Liver (tissue), 9 donors: ENCODE measurements around the gene DDX17. TPM values are rescaled to one million over a fixed set of nuclear protein-coding genes. Genes with fewer than 3 reads are reported as not detected.
A peak's percentile ranks its signal among the peaks of the same experiment; 100 is the strongest.

ENCODE experiments used
- DNase-seq: peaks from one replicate; pipeline ENCODE4 v3.0.0-alpha.2; 2017; ENCODE audit warnings: low spot score
- H3K27ac ChIP-seq, 2 donors: one replicate each; pipeline ENCODE4 v1.7.0; 2013; ENCODE audit warnings: inconsistent platforms in 2 of 2, low read length in 2 of 2, control low read depth in 1 of 2, low read depth in 1 of 2, mild to moderate bottlenecking in 1 of 2
- H3K27me3 ChIP-seq, 4 donors: one replicate each; pipeline versions ENCODE4 v1.6.1 to v1.7.0; 2013; ENCODE audit warnings: low read length in 3 of 4, inconsistent platforms in 1 of 4, mild to moderate bottlenecking in 1 of 4, moderate library complexity in 1 of 4; ENCODE audit not compliant: control insufficient read depth in 4 of 4, insufficient read depth in 4 of 4
- H3K36me3 ChIP-seq, 4 donors: one replicate each; pipeline versions ENCODE4 v1.6.1 to v1.7.0; 2013; ENCODE audit warnings: low read length in 3 of 4, mild to moderate bottlenecking in 3 of 4, low read depth in 1 of 4, moderate library complexity in 1 of 4; ENCODE audit not compliant: control insufficient read depth in 4 of 4, insufficient read depth in 3 of 4
- H3K4me1 ChIP-seq, 4 donors: one replicate each; pipeline versions ENCODE4 v1.6.1 to v1.7.0; 2013; ENCODE audit warnings: low read length in 3 of 4, mild to moderate bottlenecking in 3 of 4, moderate library complexity in 1 of 4; ENCODE audit not compliant: control insufficient read depth in 4 of 4, insufficient read depth in 4 of 4
- H3K4me3 ChIP-seq, 3 donors: one replicate each; pipeline versions ENCODE4 v1.6.1 to v1.7.0; 2013; ENCODE audit warnings: low read length in 3 of 3, control low read depth in 1 of 3, low read depth in 1 of 3, mild to moderate bottlenecking in 1 of 3
- H3K9ac ChIP-seq, 2 donors: one replicate each; pipeline ENCODE4 v1.7.0; 2013; ENCODE audit warnings: low read length in 2 of 2, mild to moderate bottlenecking in 2 of 2, moderate library complexity in 2 of 2, control low read depth in 1 of 2, low read depth in 1 of 2
- H3K9me3 ChIP-seq, 4 donors: one replicate each; pipeline versions ENCODE4 v1.6.1 to v1.7.0; 2013; ENCODE audit warnings: low read length in 3 of 4; ENCODE audit not compliant: control insufficient read depth in 4 of 4
- EGR1 ChIP-seq, 2 donors: IDR thresholded peaks; 2 replicates each; pipeline ENCODE4 v1.6.1; 2016 to 2018; ENCODE audit warnings: antibody characterized with exemption in 2 of 2, low read depth in 2 of 2
- FOXA1 ChIP-seq: IDR thresholded peaks from 2 replicates; pipeline ENCODE4 v1.6.1; 2016; ENCODE audit warnings: antibody characterized with exemption
- FOXA2 ChIP-seq: IDR thresholded peaks from 2 replicates; pipeline ENCODE4 v1.6.1; 2016; ENCODE audit warnings: antibody characterized with exemption
- GABPA ChIP-seq, 2 donors: IDR thresholded peaks in 1 of 2; conservative IDR thresholded peaks in 1 of 2; 2 replicates each; pipeline ENCODE4 v1.6.1; 2016; ENCODE audit warnings: antibody characterized with exemption in 2 of 2, mild to moderate bottlenecking in 1 of 2, moderate library complexity in 1 of 2
- HNF4A ChIP-seq, 2 donors: conservative IDR thresholded peaks; 2 replicates each; pipeline ENCODE4 v1.6.1; 2016; ENCODE audit warnings: antibody characterized with exemption in 2 of 2, mild to moderate bottlenecking in 2 of 2
- HNF4G ChIP-seq: IDR thresholded peaks from 2 replicates; pipeline ENCODE4 v1.6.1; 2016; ENCODE audit warnings: antibody characterized with exemption
- JUND ChIP-seq, 2 donors: IDR thresholded peaks; 2 replicates each; pipeline ENCODE4 v1.6.1; 2016; ENCODE audit warnings: antibody characterized with exemption in 2 of 2
- NR2F2 ChIP-seq: IDR thresholded peaks from 2 replicates; pipeline ENCODE4 v1.6.1; 2016; ENCODE audit warnings: antibody characterized with exemption
- RAD21 ChIP-seq, 2 donors: IDR thresholded peaks; 2 replicates each; pipeline ENCODE4 v1.6.1; 2016; ENCODE audit warnings: antibody characterized with exemption in 2 of 2, mild to moderate bottlenecking in 2 of 2
- RXRA ChIP-seq, 2 donors: IDR thresholded peaks; 2 replicates each; pipeline ENCODE4 v1.6.1; 2017 to 2018; ENCODE audit warnings: antibody characterized with exemption in 2 of 2, mild to moderate bottlenecking in 1 of 2
- YY1 ChIP-seq: IDR thresholded peaks from 2 replicates; pipeline ENCODE4 v1.6.1; 2016; ENCODE audit warnings: antibody characterized with exemption, mild to moderate bottlenecking
- WGBS: extraction: QIAGEN DNeasy Blood & Tissue Kit; methylation state at CpG from one replicate; pipeline ENCODE4 v1.1.7; 2013; 5-methylcytosine and 5-hydroxymethylcytosine counted together
- polyA plus RNA-seq, 2 donors: library from polyadenylated mRNA; stranded (reverse) in 1 of 2; unstranded in 1 of 2; fragments of 200-250 nt in 1 of 2; fragments of >200 nt in 1 of 2; fragmentation: Nextera tagmentation in 1 of 2; extraction: Ambion mirVana in 1 of 2; gene quantifications; one replicate each; pipeline versions ENCODE4 v1.2.1 to v1.2.3, GENCODE V29; 2013 to 2015
- total RNA-seq, 2 donors: library from RNA; depleted of rRNA; stranded (reverse); fragments of >200 nt; gene quantifications; one replicate each; pipeline ENCODE4 v1.2.3, GENCODE V29; 2014
- TF ChIP-seq, protein P1 (sequence below): IDR thresholded peaks from 2 replicates; pipeline ENCODE4 v1.6.1; 2016; ENCODE audit warnings: antibody characterized with exemption, mild to moderate bottlenecking
- TF ChIP-seq, protein P2 (sequence below): IDR thresholded peaks from 2 replicates; pipeline ENCODE4 v1.6.1; 2016; ENCODE audit warnings: antibody characterized with exemption
- TF ChIP-seq, protein P3 (sequence below): IDR thresholded peaks from 2 replicates; pipeline ENCODE4 v1.6.1; 2016; ENCODE audit warnings: antibody characterized with exemption
- TF ChIP-seq, protein P4 (sequence below): IDR thresholded peaks from 2 replicates; pipeline ENCODE4 v1.6.1; 2016; ENCODE audit warnings: antibody characterized with exemption
- TF ChIP-seq, protein P5 (sequence below): fragments of 150-350 bp; IDR thresholded peaks from 2 replicates; pipeline ENCODE4 v1.5.1; 2017; ENCODE audit warnings: improper control_type of control experiment, low read depth, low read length; ENCODE audit not compliant: missing input control
- donor health status: healthy.
- donor health status: healthy.
- donor health status: healthy.
- donor health status: healthy.
- donor health status: healthy.

DDX17 gene
- total and polyA plus RNA-seq, 4 donors = 46.3 to 451 (median 173) TPM

DNA sequence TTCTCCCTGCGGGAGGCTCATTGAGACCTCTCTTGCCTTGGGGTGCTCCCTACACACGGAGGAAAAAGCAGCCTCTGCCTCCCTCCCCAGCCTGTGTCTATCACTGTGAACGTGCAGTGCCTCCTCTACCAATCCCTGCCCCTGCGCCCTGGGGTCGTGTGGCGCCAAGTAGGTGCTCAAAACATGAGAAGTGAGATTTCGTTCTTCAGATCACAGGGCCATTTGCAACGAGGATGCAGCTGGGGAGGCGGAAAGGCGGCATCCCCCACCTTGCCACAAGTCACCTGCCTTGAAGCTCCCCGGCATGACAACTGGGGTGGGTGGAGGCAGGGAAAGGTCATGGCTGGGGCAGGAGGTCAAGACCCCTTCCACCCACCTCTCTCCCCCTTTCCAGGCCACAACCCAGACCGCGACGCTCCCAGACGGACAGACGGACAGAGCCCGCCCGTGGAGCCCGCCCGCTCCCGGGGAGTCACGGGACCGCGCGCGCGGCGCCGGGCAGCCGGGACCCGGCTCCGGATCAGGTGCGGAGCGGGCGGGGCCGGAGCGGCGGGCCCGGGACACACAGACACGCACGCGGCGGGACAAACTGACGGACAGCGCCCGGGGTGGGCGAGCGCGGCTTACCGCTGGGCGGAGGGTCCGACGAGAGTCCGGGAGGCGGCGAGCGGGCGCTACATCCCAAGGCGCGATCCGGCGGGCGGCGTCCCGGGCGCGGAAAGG lies 51.6 kb downstream of the DDX17 start:
- H3K27me3 ChIP-seq = peaks cover 0 to 7% (median 3%) of the 10 kb centered on the region in 4 donors
- H3K4me3 ChIP-seq = peak overlapping the region in 1 of 3 donors; percentile 49
- no peak overlapping the region for H3K27ac ChIP-seq
- DNase-seq = no peak
- H3K4me1 ChIP-seq = peaks cover 0 to 12% (median 8%) of the 10 kb centered on the region in 4 donors
- WGBS = 8% methylated on average over 67 of the region's 67 CpGs
- no peaks in the 10 kb centered on the region for H3K36me3 ChIP-seq
- TF ChIP-seq NR2F2 (no peak), RXRA (IDR thresholded peaks at IDR 0.05) (no peak), YY1 (no peak), GABPA (IDR thresholded peaks at IDR 0.05 in 1 of 2, conservative IDR thresholded peaks at IDR 0.05 in 1 of 2) (no peak), HNF4A (conservative IDR thresholded peaks at IDR 0.05) (no peak), FOXA1 (no peak), JUND (IDR thresholded peaks at IDR 0.05) (no peak), FOXA2 (no peak), HNF4G (no peak)
- TF ChIP-seq, protein P1, sequence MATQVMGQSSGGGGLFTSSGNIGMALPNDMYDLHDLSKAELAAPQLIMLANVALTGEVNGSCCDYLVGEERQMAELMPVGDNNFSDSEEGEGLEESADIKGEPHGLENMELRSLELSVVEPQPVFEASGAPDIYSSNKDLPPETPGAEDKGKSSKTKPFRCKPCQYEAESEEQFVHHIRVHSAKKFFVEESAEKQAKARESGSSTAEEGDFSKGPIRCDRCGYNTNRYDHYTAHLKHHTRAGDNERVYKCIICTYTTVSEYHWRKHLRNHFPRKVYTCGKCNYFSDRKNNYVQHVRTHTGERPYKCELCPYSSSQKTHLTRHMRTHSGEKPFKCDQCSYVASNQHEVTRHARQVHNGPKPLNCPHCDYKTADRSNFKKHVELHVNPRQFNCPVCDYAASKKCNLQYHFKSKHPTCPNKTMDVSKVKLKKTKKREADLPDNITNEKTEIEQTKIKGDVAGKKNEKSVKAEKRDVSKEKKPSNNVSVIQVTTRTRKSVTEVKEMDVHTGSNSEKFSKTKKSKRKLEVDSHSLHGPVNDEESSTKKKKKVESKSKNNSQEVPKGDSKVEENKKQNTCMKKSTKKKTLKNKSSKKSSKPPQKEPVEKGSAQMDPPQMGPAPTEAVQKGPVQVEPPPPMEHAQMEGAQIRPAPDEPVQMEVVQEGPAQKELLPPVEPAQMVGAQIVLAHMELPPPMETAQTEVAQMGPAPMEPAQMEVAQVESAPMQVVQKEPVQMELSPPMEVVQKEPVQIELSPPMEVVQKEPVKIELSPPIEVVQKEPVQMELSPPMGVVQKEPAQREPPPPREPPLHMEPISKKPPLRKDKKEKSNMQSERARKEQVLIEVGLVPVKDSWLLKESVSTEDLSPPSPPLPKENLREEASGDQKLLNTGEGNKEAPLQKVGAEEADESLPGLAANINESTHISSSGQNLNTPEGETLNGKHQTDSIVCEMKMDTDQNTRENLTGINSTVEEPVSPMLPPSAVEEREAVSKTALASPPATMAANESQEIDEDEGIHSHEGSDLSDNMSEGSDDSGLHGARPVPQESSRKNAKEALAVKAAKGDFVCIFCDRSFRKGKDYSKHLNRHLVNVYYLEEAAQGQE = no peak
- TF ChIP-seq, protein P2, sequence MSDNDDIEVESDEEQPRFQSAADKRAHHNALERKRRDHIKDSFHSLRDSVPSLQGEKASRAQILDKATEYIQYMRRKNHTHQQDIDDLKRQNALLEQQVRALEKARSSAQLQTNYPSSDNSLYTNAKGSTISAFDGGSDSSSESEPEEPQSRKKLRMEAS = no peak
- TF ChIP-seq, protein P3, sequence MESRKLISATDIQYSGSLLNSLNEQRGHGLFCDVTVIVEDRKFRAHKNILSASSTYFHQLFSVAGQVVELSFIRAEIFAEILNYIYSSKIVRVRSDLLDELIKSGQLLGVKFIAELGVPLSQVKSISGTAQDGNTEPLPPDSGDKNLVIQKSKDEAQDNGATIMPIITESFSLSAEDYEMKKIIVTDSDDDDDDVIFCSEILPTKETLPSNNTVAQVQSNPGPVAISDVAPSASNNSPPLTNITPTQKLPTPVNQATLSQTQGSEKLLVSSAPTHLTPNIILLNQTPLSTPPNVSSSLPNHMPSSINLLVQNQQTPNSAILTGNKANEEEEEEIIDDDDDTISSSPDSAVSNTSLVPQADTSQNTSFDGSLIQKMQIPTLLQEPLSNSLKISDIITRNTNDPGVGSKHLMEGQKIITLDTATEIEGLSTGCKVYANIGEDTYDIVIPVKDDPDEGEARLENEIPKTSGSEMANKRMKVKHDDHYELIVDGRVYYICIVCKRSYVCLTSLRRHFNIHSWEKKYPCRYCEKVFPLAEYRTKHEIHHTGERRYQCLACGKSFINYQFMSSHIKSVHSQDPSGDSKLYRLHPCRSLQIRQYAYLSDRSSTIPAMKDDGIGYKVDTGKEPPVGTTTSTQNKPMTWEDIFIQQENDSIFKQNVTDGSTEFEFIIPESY = no peak
- H3K9me3 ChIP-seq = no peaks in the 10 kb centered on the region
- no peak overlapping the region for H3K9ac ChIP-seq

DNA sequence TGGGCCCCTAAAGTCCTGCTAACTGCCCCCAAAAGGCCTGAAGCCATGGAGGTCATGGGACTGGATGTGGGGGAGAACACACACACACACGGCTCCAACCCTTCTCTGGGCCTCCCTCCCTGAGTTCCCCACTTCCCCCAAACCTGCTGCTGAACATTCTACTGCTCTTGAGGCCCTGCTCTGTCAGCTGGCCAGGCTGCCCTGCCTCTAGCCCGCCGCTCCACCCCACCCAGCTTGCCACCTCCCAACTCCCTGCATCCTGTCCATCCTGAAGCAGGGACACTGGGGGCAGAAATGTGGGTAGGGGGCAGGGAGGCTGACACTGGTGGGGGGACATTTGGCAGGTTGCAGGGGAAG lies 52.1 kb downstream of the DDX17 start:
- no peak overlapping the region for H3K9ac ChIP-seq
- H3K4me3 ChIP-seq = no peak overlapping the region
- H3K4me1 ChIP-seq = peaks cover 0 to 12% (median 8%) of the 10 kb centered on the region in 4 donors
- H3K36me3 ChIP-seq = no peaks in the 10 kb centered on the region
- WGBS = 58% methylated on average over 3 of the region's 3 CpGs
- H3K27me3 ChIP-seq = peaks cover 0 to 7% (median 3%) of the 10 kb centered on the region in 4 donors
- no peak overlapping the region for H3K27ac ChIP-seq
- no peak for DNase-seq
- H3K9me3 ChIP-seq = no peaks in the 10 kb centered on the region
- TF ChIP-seq NR2F2 (no peak), GABPA (IDR thresholded peaks at IDR 0.05 in 1 of 2, conservative IDR thresholded peaks at IDR 0.05 in 1 of 2) (no peak), RAD21 (IDR thresholded peaks at IDR 0.05) (no peak), EGR1 (IDR thresholded peaks at IDR 0.05; ENCODE audit: low read depth in 2 of 2) (no peak), FOXA2 (no peak), HNF4G (no peak), JUND (IDR thresholded peaks at IDR 0.05) (no peak)
- TF ChIP-seq, protein P2 = no peak
- TF ChIP-seq, protein P4, sequence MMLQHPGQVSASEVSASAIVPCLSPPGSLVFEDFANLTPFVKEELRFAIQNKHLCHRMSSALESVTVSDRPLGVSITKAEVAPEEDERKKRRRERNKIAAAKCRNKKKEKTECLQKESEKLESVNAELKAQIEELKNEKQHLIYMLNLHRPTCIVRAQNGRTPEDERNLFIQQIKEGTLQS = no peak
- TF ChIP-seq, protein P3 = no peak
- TF ChIP-seq, protein P1 = no peak
- TF ChIP-seq, protein P5, sequence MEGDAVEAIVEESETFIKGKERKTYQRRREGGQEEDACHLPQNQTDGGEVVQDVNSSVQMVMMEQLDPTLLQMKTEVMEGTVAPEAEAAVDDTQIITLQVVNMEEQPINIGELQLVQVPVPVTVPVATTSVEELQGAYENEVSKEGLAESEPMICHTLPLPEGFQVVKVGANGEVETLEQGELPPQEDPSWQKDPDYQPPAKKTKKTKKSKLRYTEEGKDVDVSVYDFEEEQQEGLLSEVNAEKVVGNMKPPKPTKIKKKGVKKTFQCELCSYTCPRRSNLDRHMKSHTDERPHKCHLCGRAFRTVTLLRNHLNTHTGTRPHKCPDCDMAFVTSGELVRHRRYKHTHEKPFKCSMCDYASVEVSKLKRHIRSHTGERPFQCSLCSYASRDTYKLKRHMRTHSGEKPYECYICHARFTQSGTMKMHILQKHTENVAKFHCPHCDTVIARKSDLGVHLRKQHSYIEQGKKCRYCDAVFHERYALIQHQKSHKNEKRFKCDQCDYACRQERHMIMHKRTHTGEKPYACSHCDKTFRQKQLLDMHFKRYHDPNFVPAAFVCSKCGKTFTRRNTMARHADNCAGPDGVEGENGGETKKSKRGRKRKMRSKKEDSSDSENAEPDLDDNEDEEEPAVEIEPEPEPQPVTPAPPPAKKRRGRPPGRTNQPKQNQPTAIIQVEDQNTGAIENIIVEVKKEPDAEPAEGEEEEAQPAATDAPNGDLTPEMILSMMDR = no peak
